ENCODE data around the gene MITF.

DNA sequence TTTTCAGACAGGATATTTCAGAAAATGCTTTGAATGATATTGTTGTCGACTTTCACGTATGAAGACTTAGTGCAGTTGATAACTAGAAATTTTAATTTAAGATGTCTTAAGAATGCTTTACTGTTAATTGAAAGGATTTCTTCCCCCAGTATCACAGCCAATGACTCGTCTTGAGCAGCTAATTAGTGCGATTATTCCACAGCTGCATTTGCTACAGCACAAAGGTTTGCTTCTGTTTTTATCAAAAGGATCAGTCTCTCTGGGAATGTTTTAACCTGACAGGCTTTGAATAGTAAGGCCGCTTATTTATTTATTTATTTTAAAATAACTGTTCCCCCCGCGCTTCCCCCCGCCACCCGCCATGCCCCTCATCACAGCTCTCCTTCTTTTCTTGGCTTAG, 136.8 kb downstream of the MITF start:
- TF ChIP-seq, protein P1, sequence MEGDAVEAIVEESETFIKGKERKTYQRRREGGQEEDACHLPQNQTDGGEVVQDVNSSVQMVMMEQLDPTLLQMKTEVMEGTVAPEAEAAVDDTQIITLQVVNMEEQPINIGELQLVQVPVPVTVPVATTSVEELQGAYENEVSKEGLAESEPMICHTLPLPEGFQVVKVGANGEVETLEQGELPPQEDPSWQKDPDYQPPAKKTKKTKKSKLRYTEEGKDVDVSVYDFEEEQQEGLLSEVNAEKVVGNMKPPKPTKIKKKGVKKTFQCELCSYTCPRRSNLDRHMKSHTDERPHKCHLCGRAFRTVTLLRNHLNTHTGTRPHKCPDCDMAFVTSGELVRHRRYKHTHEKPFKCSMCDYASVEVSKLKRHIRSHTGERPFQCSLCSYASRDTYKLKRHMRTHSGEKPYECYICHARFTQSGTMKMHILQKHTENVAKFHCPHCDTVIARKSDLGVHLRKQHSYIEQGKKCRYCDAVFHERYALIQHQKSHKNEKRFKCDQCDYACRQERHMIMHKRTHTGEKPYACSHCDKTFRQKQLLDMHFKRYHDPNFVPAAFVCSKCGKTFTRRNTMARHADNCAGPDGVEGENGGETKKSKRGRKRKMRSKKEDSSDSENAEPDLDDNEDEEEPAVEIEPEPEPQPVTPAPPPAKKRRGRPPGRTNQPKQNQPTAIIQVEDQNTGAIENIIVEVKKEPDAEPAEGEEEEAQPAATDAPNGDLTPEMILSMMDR (IDR thresholded peaks at IDR 0.05) = no peak
- no peak for TF ChIP-seq ZFX (IDR thresholded peaks at IDR 0.05; ENCODE audit: borderline replicate concordance)
